NCI-H2171 (cell line): ENCODE data around the gene MGLL.

Experiments
- DNase-seq: peaks from one replicate; lab custom pipeline; 2025; lab: John Stamatoyannopoulos, UW

MGLL gene

GRCh38 chr3:127812151-127812550, 10.2 kb downstream of the MGLL start:
- DNase-seq = no peak

GRCh38 chr3:127811717-127812116, 10.6 kb downstream of the MGLL start:
- no peak for DNase-seq

DNA sequence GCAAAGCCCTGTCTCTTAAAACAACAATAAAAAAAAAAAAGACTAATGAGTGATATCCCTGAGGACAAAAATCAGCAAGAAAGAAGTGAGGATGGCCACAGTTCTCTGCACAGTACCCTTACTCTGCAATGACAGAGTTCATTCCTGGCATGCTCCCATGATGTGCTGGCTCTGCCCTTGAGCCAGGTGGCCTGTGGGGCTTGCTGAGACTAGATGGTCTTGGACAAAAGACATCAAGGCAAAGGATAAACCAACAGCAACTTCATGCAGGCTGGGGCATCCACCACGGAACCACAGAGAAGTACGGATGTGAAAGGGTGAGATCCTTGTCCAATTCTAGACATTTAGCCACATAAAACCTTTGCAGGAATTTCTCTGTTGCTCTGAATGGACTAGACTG, 12.7 kb downstream of the MGLL start:
- no peak for DNase-seq

- DNase-seq = no peak
Observed at GRCh38 chr3:127809211-127809610, 13.1 kb downstream of the MGLL start.

GRCh38 chr3:127808197-127808596, 14.1 kb downstream of the MGLL start:
- DNase-seq = no peak

GRCh38 chr3:127805026-127805753, 17.1 kb downstream of the MGLL start:
- no peak for DNase-seq

DNA sequence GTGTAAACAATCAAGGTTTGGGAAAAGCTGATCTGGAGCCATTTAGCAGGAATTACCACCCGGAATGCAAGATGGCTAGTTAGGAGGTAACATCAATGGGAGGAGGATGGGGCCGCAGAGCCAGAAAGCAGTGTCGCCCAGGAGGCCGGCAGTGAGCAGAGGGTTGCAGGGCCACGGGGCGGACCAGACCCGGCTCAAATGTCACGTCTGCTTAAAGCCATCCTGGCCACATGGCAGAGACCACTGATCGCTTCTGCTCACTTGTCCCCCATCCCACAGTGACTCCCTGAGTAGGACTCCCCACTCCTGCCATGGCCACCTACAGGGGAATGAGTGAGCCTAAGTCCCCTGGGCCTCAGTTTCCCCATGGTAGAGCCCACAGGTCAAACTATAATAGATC, 18.2 kb downstream of the MGLL start:
- DNase-seq = no peak

GRCh38 chr3:127803619-127804018, 18.7 kb downstream of the MGLL start:
- no peak for DNase-seq

DNA sequence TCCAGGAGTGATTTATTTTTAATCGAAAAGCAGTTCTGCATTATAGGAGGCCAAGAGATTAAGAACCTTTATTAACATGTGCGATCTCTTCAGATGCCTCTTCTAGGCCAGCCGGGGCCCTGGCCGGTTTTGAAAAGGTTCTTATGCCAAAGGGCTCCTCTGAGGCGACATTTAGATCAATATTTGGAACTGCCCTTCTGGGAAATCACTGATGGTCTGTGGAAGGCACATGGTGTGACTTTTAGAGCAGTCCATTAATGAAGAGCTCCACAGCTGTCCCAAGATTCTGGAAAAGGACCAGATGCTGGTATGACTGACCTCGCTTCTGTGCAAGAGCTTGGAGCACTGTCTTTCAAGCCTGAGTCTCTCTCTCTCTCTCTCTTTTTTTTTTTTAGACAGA, 19.7 kb downstream of the MGLL start:
- no peak for DNase-seq

- DNase-seq = no peak
Observed at GRCh38 chr3:127801731-127802313, 20.5 kb downstream of the MGLL start.

GRCh38 chr3:127800508-127800907, 21.8 kb downstream of the MGLL start:
- no peak for DNase-seq

GRCh38 chr3:127799476-127800222, 22.7 kb downstream of the MGLL start:
- no peak for DNase-seq

DNA sequence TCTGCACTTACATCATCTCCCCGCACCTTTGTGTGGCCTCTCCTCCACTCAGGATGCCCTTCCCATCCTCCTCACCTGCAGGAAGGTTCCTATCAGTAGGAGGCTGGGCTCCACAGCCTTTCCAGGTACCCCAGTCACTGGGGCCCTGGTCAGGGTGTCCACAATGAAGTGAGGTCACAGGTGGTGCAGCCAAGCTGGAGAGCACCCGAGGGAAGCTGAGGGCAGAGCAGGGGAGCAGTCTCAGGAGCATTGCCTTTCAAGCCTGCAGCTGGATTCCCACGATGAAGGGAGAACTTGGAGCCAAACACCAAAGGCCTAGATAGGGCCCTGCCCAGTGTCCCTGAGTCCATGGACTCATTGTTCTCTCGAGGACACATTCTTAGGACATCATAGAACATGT, 23.6 kb downstream of the MGLL start:
- no peak for DNase-seq

- no peak for DNase-seq
Observed at GRCh38 chr3:127796831-127797150, 25.5 kb downstream of the MGLL start.

DNA sequence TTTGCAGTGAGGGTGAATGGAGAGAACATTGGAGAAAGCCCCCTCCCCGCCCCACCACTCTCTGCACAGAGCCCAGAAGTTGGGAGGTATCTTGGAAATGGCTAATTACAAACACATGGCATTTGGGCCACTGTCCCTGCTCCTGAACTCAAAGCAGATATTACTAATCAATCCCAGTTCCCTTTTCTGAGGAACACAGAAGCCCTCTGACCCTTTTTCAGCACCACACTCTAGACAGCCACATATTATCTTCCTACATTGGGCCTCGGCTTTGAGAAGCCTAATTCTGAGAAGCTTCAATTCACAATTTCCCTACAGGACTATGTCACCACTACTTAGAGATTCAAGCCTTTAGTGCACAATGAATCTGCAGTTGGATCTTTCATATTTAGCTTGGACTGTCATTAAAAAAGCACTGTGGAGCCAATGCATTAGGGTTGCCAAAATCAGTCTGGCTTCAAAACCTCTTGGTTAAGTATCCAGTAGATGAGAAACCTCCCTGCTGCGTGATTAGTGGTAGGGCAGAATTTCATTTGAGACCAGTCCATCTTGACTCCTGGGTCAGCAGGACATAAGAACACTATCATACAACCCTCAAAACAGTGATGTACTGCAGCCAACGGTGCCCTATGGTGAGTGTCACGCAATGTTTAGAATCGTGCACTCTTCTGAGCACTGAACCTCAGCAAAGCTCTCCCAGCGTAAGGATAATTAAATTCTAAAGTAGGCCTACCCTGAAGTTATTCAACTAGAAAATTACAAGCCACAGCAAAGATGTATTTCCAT, 26.1 kb downstream of the MGLL start:
- DNase-seq = no peak

DNA sequence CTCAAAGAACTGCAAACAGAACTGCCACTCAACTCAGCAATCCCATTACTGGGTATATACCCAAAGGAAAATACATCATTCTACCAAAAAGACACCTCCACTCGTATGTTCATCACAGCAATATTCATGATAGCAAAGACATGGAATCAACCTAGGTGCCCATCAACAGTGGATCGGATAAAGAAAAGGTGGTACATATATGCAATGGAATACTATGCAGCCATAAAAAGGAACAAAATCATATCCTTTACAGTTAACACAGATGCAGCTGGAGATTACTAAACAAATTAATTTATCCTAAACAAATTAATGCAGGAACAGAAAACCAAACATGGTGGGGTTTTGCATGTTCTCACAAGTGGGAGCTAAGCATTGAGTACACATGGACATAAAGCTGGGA, 27.3 kb downstream of the MGLL start:
- no peak for DNase-seq

- no peak for DNase-seq
Observed at GRCh38 chr3:127794402-127794801, 27.9 kb downstream of the MGLL start.

DNA sequence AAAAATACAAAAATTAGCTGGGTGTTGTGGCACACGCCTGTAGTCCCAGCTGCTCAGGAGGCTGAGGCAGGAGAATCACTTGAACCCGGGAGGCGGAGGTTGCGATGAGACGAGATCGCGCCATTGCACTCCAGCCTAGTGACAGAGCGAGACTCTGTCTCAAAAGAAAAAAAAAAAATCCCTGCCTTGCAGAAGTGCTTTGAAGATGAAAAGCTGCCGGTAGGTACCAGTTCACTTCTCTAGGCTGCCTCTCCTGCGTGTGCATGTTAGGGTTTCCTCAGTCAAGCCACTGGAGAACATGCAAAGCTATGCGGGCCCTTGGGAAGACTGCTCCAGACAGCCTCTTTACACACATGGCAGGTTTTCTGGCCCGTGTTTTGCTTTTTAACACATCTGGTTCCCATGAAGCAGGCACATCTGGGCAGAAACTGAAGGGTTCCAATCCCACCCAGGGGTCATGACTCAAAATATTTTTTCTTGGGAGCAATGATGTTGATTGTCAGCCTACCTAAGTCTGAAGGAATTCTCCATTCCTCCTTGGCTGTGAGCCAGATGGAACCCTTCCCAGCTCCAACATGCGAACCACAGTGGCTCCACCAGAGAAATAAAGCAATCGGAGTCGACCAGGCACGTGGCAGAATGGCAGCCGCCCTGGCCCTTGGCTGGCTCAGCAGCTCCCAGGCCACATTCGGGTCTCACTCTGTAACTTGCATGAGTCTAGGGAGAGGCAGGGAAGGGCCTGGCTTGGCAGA, 29.6 kb downstream of the MGLL start:
- DNase-seq = peak; percentile 12

DNA sequence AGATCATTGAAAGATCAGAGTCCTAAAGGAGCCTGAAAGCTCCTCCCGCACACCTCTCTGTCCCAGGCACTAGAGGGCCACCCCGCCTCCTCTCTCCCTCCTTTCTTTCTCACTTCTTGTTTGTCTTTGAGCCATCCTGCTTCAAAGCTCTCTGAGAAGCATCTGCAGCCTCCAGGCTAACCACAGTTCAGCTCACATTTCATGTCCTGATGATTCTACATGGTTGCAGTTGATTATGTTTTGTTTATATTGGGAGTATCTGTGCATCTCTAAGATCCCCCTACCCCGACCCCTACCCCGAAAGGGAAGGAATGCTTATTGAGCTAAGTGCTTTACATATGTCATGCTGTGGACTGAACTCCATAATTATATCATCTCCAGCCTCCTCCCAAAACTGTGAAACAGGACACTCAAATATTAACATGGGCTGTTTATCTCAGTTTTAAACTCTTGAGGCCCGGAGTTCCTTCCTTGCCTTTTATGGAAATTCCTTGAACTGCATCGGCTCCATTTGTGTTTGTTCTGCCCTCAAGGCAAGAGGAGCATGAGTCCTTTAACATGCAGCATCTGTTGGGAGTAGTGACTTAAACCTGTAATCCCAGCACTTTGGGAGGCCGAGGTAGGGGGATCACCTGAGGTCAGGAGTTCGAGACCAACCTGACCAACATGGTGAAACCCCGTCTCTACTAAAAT, 30.9 kb downstream of the MGLL start:
- peak; percentile 73 for DNase-seq

DNA sequence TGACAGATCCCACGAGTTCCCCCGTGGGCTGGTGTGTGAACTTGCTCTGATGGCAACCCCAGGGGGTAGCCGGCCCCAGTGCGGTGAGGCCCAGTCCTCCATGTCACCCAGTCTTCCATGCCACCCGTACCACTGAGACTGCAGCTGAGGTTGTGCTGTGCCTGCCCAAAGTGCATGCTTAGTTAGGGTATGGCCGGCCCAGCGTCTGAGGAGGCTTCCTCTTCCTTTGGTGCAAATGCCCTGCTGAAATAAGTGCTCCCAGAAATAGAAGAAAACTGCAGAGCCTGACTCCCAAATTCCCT, 31.5 kb downstream of the MGLL start:
- DNase-seq = no peak
